Vagina (tissue), 2 donors: ENCODE results near the gene FCGR3A.
"Not testable (repeated sequence)": the region's sequence is repeated elsewhere in the genome, so short reads cannot be mapped to it uniquely, and the experiment has no call there.

Source experiments
- CTCF ChIP-seq, 3 experiments: fragments of 450-650 bp in 2 of 3; fragments of 200-600 bp in 1 of 3; sonication (generic) in 1 of 3; IDR thresholded peaks; one replicate each; pipeline ENCODE4 v1.5.1; 2017 to 2019; ENCODE audit warnings: antibody characterized with exemption in 3 of 3, mild to moderate bottlenecking in 2 of 3, moderate library complexity in 2 of 3
- POLR2AphosphoS5 ChIP-seq, 2 donors: sonication (generic); formaldehyde crosslinking; IDR thresholded peaks; one replicate each; pipeline ENCODE4 v1.9.0; 2017; ENCODE audit warnings: antibody characterized with exemption in 2 of 2, mild to moderate bottlenecking in 2 of 2, low read depth in 1 of 2; ENCODE audit not compliant: insufficient read depth in 1 of 2

DNA sequence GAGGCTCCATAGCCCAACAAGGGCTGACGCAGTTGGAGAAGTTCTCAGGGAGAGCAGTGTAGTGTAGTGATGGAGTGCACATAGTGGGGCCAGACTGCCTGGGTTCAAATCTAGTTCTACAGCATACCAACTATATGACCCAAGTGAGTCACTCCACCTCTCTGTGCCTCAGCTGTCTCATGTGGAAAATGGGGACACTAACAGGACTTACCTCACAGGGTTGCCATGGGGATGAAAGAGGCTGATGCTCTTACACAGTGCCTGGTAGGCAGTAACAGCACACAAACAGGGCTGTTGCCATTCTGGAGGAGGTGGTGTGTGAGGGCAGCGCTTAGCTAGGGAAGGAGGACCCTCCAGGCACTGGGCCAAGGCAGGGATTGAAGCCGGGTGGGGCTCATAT, 43.0 kb upstream of the FCGR3A start:
- not testable (repeated sequence) for TF ChIP-seq CTCF (IDR thresholded peaks at IDR 0.05); POLR2AphosphoS5 (IDR thresholded peaks at IDR 0.05; ENCODE audit: insufficient read depth in 1 of 2, low read depth in 1 of 2)
